ENCODE results near the gene CCDC92.

The CCDC92 gene

DNA sequence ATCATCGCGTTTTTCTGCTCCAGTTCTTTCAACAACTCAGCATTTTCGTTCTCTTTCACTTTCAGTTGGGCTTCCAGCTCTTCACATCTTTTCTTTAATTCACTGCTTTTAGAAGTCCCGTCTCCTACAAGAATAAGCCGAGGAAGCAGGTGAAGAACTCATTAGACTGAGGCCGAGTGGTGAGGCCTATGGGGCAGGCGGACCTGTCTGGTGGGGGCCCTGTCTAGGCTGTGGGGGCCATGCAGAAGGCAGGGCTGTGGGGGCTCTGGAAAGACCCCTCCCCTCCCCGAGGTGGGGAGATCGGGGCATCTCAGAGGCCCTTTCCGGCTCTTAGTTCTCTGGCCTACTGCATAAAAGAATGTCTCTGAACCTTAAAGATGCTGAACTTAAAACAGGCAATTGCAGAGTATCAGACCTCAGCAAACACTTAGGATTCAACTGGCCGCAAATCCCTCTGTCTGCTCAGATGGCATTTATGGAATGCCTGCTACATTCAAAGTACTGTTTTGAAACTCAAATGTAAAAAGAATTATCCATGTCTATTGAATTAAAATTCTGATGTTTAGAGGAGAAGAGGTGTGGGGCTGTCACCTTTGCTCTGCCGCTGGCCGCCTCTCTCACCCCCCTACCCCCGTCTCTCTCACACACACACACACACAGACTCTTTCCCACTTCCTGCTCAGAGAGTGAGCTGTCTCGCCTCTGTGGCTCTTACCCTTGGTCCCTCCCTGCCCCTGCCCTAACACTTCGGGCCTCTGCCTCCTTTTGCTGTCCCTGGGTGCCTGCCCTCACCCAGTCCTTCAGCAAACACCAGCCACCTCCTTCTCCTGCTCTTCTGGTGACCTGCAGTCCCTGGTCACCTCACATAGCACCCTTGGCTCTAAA lies 34.7 kb downstream of the CCDC92 start:
- 15% methylated on average over 15 of the region's 16 CpGs for WGBS (ENCODE audit: insufficient coverage)
- peaks cover 0 to 15% (median 12%) of the 10 kb centered on the region in 5 experiments for H3K9me3 ChIP-seq (ENCODE audit: control extremely low read depth in 1 of 5, control insufficient read depth in 4 of 5, insufficient read depth in 2 of 5, low read depth in 1 of 5, low read length in 4 of 5)
- H3K27ac ChIP-seq (ENCODE audit: insufficient read depth in 1 of 2, low read depth in 1 of 2, low read length in 2 of 2, poor library complexity in 1 of 2, severe bottlenecking in 2 of 2): peak overlapping the region in 1 of 2 experiments; percentile 52
- ChIA-PET POLR2A (interaction anchor here (0.6 kb wide), 1 partner anchor 117 kb away, joined by 3 read pairs; no protein-coding TSS in a partner anchor), CTCF (interaction anchor here (0.6 to 1.7 kb wide), 8 partner anchors 13 to 169 kb away, joined by 3 to 6 read pairs (median 4); no protein-coding TSS in a partner anchor)
- H3K4me3 ChIP-seq (ENCODE audit: control insufficient read depth in 1 of 7, extremely low read depth in 1 of 7, insufficient read depth in 4 of 7, low read depth in 2 of 7, low read length in 6 of 7): peak overlapping the region in 6 of 7 experiments; percentile 2 to 70 (median 41)
- peaks cover 0 to 20% (median 17%) of the 10 kb centered on the region in 4 experiments for H3K4me1 ChIP-seq (ENCODE audit: control extremely low read depth in 1 of 4, control insufficient read depth in 4 of 4, insufficient read depth in 4 of 4, low read length in 3 of 4)
- no peaks in the 10 kb centered on the region for H3K27me3 ChIP-seq (replicated peaks in 2 of 5; ENCODE audit: control insufficient read depth in 4 of 5, insufficient read depth in 5 of 5, low read length in 4 of 5)
- H3K36me3 ChIP-seq (ENCODE audit: control insufficient read depth in 4 of 4, insufficient read depth in 4 of 4, low read length in 3 of 4): peaks cover 6 to 40% (median 19%) of the 10 kb centered on the region in 4 experiments
- peak; percentile 33 to 71 (median 64) for DNase-seq

DNA sequence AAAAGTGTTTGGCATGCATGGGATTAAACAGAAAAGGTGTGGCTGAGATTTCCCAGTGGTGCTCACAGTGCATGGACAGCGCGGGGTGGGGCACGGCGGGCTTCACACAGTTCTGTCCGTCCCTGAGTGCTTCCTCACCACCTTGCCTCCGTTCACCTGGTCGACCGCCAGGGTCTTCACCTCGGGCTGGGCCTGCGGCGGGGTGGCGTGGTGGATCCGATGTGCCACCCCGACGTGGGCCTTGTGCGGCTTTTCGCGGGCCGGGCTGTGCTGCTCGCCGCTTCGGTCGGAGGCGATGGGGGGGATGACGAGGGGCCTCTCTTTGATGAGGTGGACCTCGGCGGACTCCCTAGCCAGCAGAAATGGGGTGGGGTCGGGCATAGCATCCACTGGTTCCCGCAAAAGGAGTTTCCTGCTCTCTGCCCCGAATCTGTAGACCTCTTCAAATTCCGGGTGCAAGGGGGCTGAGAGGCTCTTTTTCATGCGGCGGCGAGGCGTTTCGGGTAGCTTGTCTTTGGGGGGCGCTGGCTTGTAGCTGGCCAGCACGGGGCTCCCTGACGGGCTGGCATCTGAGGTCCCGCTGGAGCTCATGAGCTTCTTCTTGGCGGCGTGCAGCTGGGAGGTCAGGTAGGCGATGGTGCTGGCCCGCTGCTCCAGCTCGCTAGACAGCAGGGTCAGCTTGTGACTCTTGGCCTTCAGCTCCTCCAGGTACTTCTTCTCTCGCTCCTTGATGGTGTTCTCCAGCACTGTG lies 35.5 kb downstream of the CCDC92 start:
- peaks cover 5 to 32% (median 11%) of the 10 kb centered on the region in 4 experiments for H3K36me3 ChIP-seq (ENCODE audit: control insufficient read depth in 4 of 4, insufficient read depth in 4 of 4, low read length in 3 of 4)
- 93% methylated on average over 43 of the region's 46 CpGs for WGBS (ENCODE audit: insufficient coverage)
- H3K9me3 ChIP-seq (ENCODE audit: control extremely low read depth in 1 of 5, control insufficient read depth in 4 of 5, insufficient read depth in 2 of 5, low read depth in 1 of 5, low read length in 4 of 5): peaks cover 0 to 9% (median 7%) of the 10 kb centered on the region in 5 experiments
- peak overlapping the region in 5 of 7 experiments; percentile 9 to 70 (median 56) for H3K4me3 ChIP-seq (ENCODE audit: control insufficient read depth in 1 of 7, extremely low read depth in 1 of 7, insufficient read depth in 4 of 7, low read depth in 2 of 7, low read length in 6 of 7)
- peak overlapping the region in 1 of 2 experiments; percentile 52 for H3K27ac ChIP-seq (ENCODE audit: insufficient read depth in 1 of 2, low read depth in 1 of 2, low read length in 2 of 2, poor library complexity in 1 of 2, severe bottlenecking in 2 of 2)
- POLR2A ChIA-PET: interaction anchor here (0.6 kb wide), 1 partner anchor 116 kb away, joined by 3 read pairs; no protein-coding TSS in a partner anchor
- CTCF ChIA-PET: interaction anchor here (0.6 to 1.6 kb wide), 4 partner anchors 22 to 168 kb away, joined by 3 to 5 read pairs (median 4); no protein-coding TSS in a partner anchor
- no peak for DNase-seq
- peaks cover 0 to 20% (median 17%) of the 10 kb centered on the region in 4 experiments for H3K4me1 ChIP-seq (ENCODE audit: control extremely low read depth in 1 of 4, control insufficient read depth in 4 of 4, insufficient read depth in 4 of 4, low read length in 3 of 4)
- no peaks in the 10 kb centered on the region for H3K27me3 ChIP-seq (replicated peaks in 2 of 5; ENCODE audit: control insufficient read depth in 4 of 5, insufficient read depth in 5 of 5, low read length in 4 of 5)

- WGBS (ENCODE audit: insufficient coverage): 95% methylated on average over 16 of the region's 18 CpGs
- Histone ChIP-seq H3K9me3 (ENCODE audit: control extremely low read depth in 1 of 5, control insufficient read depth in 4 of 5, insufficient read depth in 2 of 5, low read depth in 1 of 5, low read length in 4 of 5) (peaks cover 0 to 2% (median under 1%) of the 10 kb centered on the region in 5 experiments), H3K4me1 (ENCODE audit: control extremely low read depth in 1 of 4, control insufficient read depth in 4 of 4, insufficient read depth in 4 of 4, low read length in 3 of 4) (peaks cover 0 to 20% (median 17%) of the 10 kb centered on the region in 4 experiments), H3K36me3 (ENCODE audit: control insufficient read depth in 4 of 4, insufficient read depth in 4 of 4, low read length in 3 of 4) (peaks cover 2 to 25% (median 6%) of the 10 kb centered on the region in 4 experiments), H3K27ac (ENCODE audit: insufficient read depth in 1 of 2, low read depth in 1 of 2, low read length in 2 of 2, poor library complexity in 1 of 2, severe bottlenecking in 2 of 2) (no peak overlapping the region), H3K27me3 (replicated peaks in 2 of 5; ENCODE audit: control insufficient read depth in 4 of 5, insufficient read depth in 5 of 5, low read length in 4 of 5) (no peaks in the 10 kb centered on the region), H3K4me3 (ENCODE audit: control insufficient read depth in 1 of 7, extremely low read depth in 1 of 7, insufficient read depth in 4 of 7, low read depth in 2 of 7, low read length in 6 of 7) (no peak overlapping the region)
- CTCF ChIA-PET: no interaction called here
- POLR2A ChIA-PET: no interaction called here
- DNase-seq: no peak
These were observed 36.2 kb downstream of the CCDC92 start for GRCh38 chr12:123936471-123936870.

GRCh38 chr12:123935956-123936355 lies 36.7 kb downstream of the CCDC92 start:
- Histone ChIP-seq H3K27ac (ENCODE audit: insufficient read depth in 1 of 2, low read depth in 1 of 2, low read length in 2 of 2, poor library complexity in 1 of 2, severe bottlenecking in 2 of 2) (no peak overlapping the region), H3K4me3 (ENCODE audit: control insufficient read depth in 1 of 7, extremely low read depth in 1 of 7, insufficient read depth in 4 of 7, low read depth in 2 of 7, low read length in 6 of 7) (no peak overlapping the region), H3K36me3 (ENCODE audit: control insufficient read depth in 4 of 4, insufficient read depth in 4 of 4, low read length in 3 of 4) (peaks cover 0 to 21% (median 2%) of the 10 kb centered on the region in 4 experiments), H3K9me3 (ENCODE audit: control extremely low read depth in 1 of 5, control insufficient read depth in 4 of 5, insufficient read depth in 2 of 5, low read depth in 1 of 5, low read length in 4 of 5) (no peaks in the 10 kb centered on the region), H3K27me3 (replicated peaks in 2 of 5; ENCODE audit: control insufficient read depth in 4 of 5, insufficient read depth in 5 of 5, low read length in 4 of 5) (no peaks in the 10 kb centered on the region), H3K4me1 (ENCODE audit: control extremely low read depth in 1 of 4, control insufficient read depth in 4 of 4, insufficient read depth in 4 of 4, low read length in 3 of 4) (peaks cover 0 to 20% (median 17%) of the 10 kb centered on the region in 4 experiments)
- POLR2A ChIA-PET: no interaction called here
- no peak for DNase-seq
- CTCF ChIA-PET: no interaction called here
- WGBS (ENCODE audit: insufficient coverage): 95% methylated on average over 3 of the region's 7 CpGs

DNA sequence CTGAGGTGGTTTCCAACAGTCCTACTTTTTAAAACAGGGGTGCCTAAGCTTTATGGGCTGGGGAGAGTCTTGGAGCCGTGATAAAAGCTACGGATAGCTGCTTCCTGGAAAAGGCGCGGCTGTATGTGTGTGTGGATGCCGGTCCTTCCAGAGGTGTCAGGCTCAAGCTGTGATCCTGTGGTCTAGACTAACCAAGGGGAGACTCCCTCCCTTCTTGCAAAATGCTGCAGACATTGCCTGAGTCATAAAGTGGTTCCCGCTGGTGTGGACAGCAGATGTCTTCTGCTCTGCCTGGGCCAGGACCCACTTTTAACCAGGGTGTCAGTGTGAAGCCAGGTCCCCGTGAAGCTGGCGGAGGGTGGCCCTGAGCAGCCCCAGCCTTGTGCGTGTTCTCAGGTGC lies 37.8 kb downstream of the CCDC92 start:
- no peak for DNase-seq
- 81% methylated on average over 3 of the region's 9 CpGs for WGBS (ENCODE audit: insufficient coverage)
- peaks cover 0 to 15% (median 2%) of the 10 kb centered on the region in 4 experiments for H3K36me3 ChIP-seq (ENCODE audit: control insufficient read depth in 4 of 4, insufficient read depth in 4 of 4, low read length in 3 of 4)
- H3K4me3 ChIP-seq (ENCODE audit: control insufficient read depth in 1 of 7, extremely low read depth in 1 of 7, insufficient read depth in 4 of 7, low read depth in 2 of 7, low read length in 6 of 7): no peak overlapping the region
- POLR2A ChIA-PET: no interaction called here
- peaks cover 0 to 20% (median 17%) of the 10 kb centered on the region in 4 experiments for H3K4me1 ChIP-seq (ENCODE audit: control extremely low read depth in 1 of 4, control insufficient read depth in 4 of 4, insufficient read depth in 4 of 4, low read length in 3 of 4)
- H3K9me3 ChIP-seq (ENCODE audit: control extremely low read depth in 1 of 5, control insufficient read depth in 4 of 5, insufficient read depth in 2 of 5, low read depth in 1 of 5, low read length in 4 of 5): no peaks in the 10 kb centered on the region
- CTCF ChIA-PET: interaction anchor here (2.3 kb wide), 1 partner anchor 29 kb away, joined by 7 read pairs; no protein-coding TSS in a partner anchor
- no peaks in the 10 kb centered on the region for H3K27me3 ChIP-seq (replicated peaks in 2 of 5; ENCODE audit: control insufficient read depth in 4 of 5, insufficient read depth in 5 of 5, low read length in 4 of 5)
- H3K27ac ChIP-seq (ENCODE audit: insufficient read depth in 1 of 2, low read depth in 1 of 2, low read length in 2 of 2, poor library complexity in 1 of 2, severe bottlenecking in 2 of 2): no peak overlapping the region

GRCh38 chr12:123934016-123934620 lies 38.5 kb downstream of the CCDC92 start:
- Histone ChIP-seq H3K27ac (ENCODE audit: insufficient read depth in 1 of 2, low read depth in 1 of 2, low read length in 2 of 2, poor library complexity in 1 of 2, severe bottlenecking in 2 of 2) (no peak overlapping the region), H3K4me3 (ENCODE audit: control insufficient read depth in 1 of 7, extremely low read depth in 1 of 7, insufficient read depth in 4 of 7, low read depth in 2 of 7, low read length in 6 of 7) (no peak overlapping the region), H3K36me3 (ENCODE audit: control insufficient read depth in 4 of 4, insufficient read depth in 4 of 4, low read length in 3 of 4) (peaks cover 0 to 15% (median 2%) of the 10 kb centered on the region in 4 experiments), H3K9me3 (ENCODE audit: control extremely low read depth in 1 of 5, control insufficient read depth in 4 of 5, insufficient read depth in 2 of 5, low read depth in 1 of 5, low read length in 4 of 5) (no peaks in the 10 kb centered on the region), H3K4me1 (ENCODE audit: control extremely low read depth in 1 of 4, control insufficient read depth in 4 of 4, insufficient read depth in 4 of 4, low read length in 3 of 4) (peaks cover 0 to 20% (median 17%) of the 10 kb centered on the region in 4 experiments), H3K27me3 (replicated peaks in 2 of 5; ENCODE audit: control insufficient read depth in 4 of 5, insufficient read depth in 5 of 5, low read length in 4 of 5) (no peaks in the 10 kb centered on the region)
- CTCF ChIA-PET: interaction anchor here (2.3 kb wide), 1 partner anchor 29 kb away, joined by 7 read pairs; no protein-coding TSS in a partner anchor
- no peak for DNase-seq
- 96% methylated on average over 10 of the region's 11 CpGs for WGBS (ENCODE audit: insufficient coverage)
- POLR2A ChIA-PET: no interaction called here
